ENCODE measurements around the gene GPR155. TPM values are rescaled to one million over a fixed set of nuclear protein-coding genes. Genes with fewer than 3 reads are reported as not detected.

Gene GPR155
- total RNA-seq, 2 donors from 2014 or later, result 10.1 to 13.7 TPM

DNA sequence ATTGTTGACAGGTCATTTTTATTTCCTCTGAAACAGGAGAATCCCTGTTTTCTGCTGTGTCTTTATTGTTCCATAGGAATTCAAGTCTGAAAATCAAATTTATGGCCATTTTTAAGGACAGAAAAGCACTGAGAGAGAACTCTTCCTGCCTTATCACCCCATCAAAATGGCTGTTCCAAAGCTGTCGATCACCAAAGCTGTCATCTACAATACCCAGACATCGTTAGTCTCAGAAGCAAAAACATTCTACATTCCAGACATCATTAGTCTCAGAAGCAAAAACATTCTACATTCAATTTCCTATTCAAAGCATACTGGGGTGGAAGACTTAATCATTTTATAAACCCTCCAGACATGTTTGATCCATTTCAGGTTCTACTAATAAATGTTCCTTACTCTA is 46.9 kb downstream of the GPR155 start:
- Histone ChIP-seq H3K4me1 (no peaks in the 10 kb centered on the region), H3K27ac (no peak overlapping the region), H3K4me3 (no peak overlapping the region), H3K27me3 (no peaks in the 10 kb centered on the region), H3K36me3 (peaks cover 13% of the 10 kb centered on the region), H3K9me3 (no peaks in the 10 kb centered on the region)
- no peak for DNase-seq (ENCODE audit: low spot score)
- TF ChIP-seq, protein P1, sequence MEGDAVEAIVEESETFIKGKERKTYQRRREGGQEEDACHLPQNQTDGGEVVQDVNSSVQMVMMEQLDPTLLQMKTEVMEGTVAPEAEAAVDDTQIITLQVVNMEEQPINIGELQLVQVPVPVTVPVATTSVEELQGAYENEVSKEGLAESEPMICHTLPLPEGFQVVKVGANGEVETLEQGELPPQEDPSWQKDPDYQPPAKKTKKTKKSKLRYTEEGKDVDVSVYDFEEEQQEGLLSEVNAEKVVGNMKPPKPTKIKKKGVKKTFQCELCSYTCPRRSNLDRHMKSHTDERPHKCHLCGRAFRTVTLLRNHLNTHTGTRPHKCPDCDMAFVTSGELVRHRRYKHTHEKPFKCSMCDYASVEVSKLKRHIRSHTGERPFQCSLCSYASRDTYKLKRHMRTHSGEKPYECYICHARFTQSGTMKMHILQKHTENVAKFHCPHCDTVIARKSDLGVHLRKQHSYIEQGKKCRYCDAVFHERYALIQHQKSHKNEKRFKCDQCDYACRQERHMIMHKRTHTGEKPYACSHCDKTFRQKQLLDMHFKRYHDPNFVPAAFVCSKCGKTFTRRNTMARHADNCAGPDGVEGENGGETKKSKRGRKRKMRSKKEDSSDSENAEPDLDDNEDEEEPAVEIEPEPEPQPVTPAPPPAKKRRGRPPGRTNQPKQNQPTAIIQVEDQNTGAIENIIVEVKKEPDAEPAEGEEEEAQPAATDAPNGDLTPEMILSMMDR (IDR thresholded peaks at IDR 0.05), result no peak

DNA sequence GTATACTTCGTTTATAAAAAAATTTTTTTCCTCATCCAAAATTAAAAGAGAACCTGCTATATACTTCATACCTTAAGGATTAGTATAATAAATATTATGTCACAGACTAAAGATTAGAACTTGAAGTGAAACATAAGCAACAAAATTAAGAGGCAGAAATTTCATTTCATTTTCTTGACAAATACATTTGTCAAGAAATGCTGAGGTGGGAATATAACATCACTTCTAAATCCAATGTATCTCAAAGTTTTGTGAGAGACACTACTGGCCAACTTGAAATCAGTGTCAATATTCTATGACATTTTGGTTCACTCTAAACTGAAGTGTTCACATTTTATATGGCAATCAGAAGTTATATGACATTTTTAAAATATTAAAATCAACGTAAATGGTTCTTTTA is 47.5 kb downstream of the GPR155 start:
- TF ChIP-seq, protein P1 (IDR thresholded peaks at IDR 0.05), result no peak
- DNase-seq (ENCODE audit: low spot score), result no peak
- H3K27ac ChIP-seq, result no peak overlapping the region
- H3K27me3 ChIP-seq, result no peaks in the 10 kb centered on the region
- no peaks in the 10 kb centered on the region for H3K4me1 ChIP-seq
- no peak overlapping the region for H3K4me3 ChIP-seq
- peaks cover 13% of the 10 kb centered on the region for H3K36me3 ChIP-seq
- H3K9me3 ChIP-seq, result no peaks in the 10 kb centered on the region

DNA sequence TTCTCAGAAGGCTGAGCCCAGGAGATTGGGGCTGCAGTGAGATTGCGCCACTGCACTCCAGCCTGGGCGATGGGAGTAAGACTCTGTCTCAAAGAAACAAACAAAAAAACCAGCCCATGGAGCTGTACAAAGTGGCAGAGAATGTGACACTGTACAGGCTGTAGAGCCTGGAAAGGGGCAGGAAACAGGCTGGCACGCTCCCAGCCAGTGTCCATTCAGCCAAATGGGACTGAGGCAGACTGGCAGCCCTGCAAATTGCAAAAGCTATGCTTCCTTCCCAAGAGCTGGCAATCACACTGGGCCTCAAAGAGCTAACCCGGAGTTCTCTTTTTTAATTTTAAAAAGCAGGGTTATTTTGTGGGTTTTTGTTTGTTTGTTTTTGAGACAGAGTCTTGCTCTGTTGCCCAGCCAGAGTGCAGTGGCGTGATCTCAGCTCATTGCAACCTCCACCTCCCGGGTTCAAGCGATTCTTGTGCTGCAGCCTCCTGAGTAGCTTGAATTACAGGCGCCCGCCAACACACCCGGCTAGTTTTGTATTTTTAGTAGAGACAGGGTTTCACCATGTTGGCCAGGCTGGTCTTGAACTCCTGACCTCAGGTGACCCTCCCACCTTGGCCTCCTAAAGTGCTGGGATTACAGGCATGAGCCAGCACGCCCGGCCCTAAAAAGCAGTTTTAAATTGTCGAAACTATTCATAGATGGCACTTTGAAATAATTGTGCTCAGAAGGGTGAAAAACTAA is 48.5 kb downstream of the GPR155 start:
- H3K36me3 ChIP-seq, result peaks cover 13% of the 10 kb centered on the region
- no peak for DNase-seq (ENCODE audit: low spot score)
- TF ChIP-seq, protein P1 (IDR thresholded peaks at IDR 0.05), result no peak
- no peaks in the 10 kb centered on the region for H3K4me1 ChIP-seq
- no peaks in the 10 kb centered on the region for H3K27me3 ChIP-seq
- H3K27ac ChIP-seq, result no peak overlapping the region
- H3K4me3 ChIP-seq, result no peak overlapping the region
- H3K9me3 ChIP-seq, result no peaks in the 10 kb centered on the region

DNA sequence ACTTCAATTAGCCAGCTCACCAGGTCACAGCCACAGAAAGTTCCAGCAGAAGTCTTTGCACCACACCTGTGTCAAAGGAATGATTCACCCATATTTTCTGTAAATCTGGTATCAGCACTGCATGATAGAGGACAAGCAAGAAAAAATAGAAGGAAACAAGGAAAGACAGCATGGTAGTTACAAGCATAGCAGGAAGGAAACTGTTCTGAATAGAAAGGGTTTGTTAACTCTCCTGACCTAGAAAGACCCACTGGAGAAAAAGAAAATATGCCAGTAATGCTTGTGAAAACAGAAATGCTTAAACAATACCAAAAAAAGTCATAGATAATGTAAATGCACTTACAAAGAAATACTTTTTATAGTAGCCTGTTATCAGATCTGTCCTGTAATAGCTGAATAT is 50.5 kb downstream of the GPR155 start:
- Histone ChIP-seq H3K27me3 (no peaks in the 10 kb centered on the region), H3K4me3 (no peak overlapping the region), H3K4me1 (no peaks in the 10 kb centered on the region), H3K9me3 (no peaks in the 10 kb centered on the region), H3K36me3 (peaks cover 10% of the 10 kb centered on the region), H3K27ac (no peak overlapping the region)
- TF ChIP-seq, protein P1 (IDR thresholded peaks at IDR 0.05), result no peak
- no peak for DNase-seq (ENCODE audit: low spot score)

DNA sequence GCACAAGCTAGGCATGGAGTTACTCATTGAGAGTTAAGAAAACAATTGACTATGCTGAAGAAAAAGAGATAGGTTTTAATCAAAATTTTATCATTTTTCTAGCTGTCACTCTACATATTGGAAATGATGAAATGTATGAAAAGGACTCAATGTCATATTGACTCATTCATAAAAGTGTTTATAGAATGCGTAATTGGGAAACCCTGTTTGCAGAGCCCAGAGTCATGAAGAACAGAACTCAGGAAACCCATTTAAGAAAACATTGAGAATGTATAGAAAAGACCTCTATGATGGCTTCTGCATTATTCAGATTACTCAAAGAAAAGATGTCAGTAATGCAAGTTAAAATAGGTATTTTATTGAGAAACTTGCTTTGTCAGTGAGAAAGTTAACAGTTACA is 54.9 kb downstream of the GPR155 start:
- Histone ChIP-seq H3K36me3 (peaks cover 10% of the 10 kb centered on the region), H3K4me3 (no peak overlapping the region), H3K4me1 (no peaks in the 10 kb centered on the region), H3K27me3 (no peaks in the 10 kb centered on the region), H3K27ac (no peak overlapping the region), H3K9me3 (no peaks in the 10 kb centered on the region)
- no peak for DNase-seq (ENCODE audit: low spot score)
- TF ChIP-seq, protein P1 (IDR thresholded peaks at IDR 0.05), result no peak

DNA sequence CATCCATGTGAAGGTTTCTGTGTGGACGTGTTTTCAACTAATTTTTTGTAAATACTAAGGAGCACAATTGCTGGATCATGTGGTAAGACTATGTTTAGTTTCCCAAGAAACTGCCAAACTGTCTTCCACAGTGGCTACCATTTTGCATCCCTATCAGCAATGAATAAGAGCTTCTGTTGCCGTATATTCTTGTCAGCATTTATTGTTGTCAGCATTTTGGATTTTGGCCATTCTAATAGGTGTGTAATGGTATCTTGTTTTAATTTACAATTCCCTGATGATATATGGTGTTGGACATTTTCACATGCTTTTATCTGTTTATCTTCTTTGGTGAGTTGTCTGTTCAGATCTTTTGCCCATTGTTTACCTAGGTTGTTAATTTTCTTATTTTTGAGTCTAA is 56.8 kb downstream of the GPR155 start:
- no peaks in the 10 kb centered on the region for H3K27me3 ChIP-seq
- DNase-seq (ENCODE audit: low spot score), result no peak
- no peaks in the 10 kb centered on the region for H3K9me3 ChIP-seq
- no peak overlapping the region for H3K27ac ChIP-seq
- H3K4me1 ChIP-seq, result no peaks in the 10 kb centered on the region
- TF ChIP-seq, protein P1 (IDR thresholded peaks at IDR 0.05), result no peak
- H3K36me3 ChIP-seq, result no peaks in the 10 kb centered on the region
- H3K4me3 ChIP-seq, result no peak overlapping the region

All from right atrium auricular region (tissue), 2 donors.